Panc1 (cell line): Measurements from ENCODE around the gene SLC35F4. TPM values are rescaled to one million over a fixed set of nuclear protein-coding genes. Genes with fewer than 3 reads are reported as not detected.

ENCODE experiments used
- ATAC-seq: fragments of 200-7000 bp; cut with Tn5 transposase; 2 replicates; pipeline ENCODE4 v1.9.1; 2020; ENCODE audit warnings: mild to moderate bottlenecking, moderate library complexity
- BruUV-seq: library from RNA; stranded (reverse); fragments of 400-500 nt; replicated peaks from 2 replicates; lab custom pipeline; 2021; lab: Mats Ljungman, UMichigan
- CTCF ChIA-PET: fragments of 300-600 bp; sonication (Branson Sonifier 250); formaldehyde crosslinking; loops from one replicate; lab custom pipeline; 2022; ENCODE audit warnings: antibody characterized with exemption; lab: Charles Lee
- POLR2A ChIA-PET: fragments of 300-600 bp; sonication (Branson Sonifier 250); formaldehyde crosslinking; loops from one replicate; lab custom pipeline; 2022; ENCODE audit warnings: antibody characterized with exemption; lab: Charles Lee
- DNase-seq: peaks from one replicate; pipeline ENCODE4 v3.0.0-alpha.2; 2010; ENCODE audit warnings: low read depth, low spot score
- H3K27ac ChIP-seq: 2 replicates; pipeline ENCODE4 v1.5.1; 2011; ENCODE audit warnings: mild to moderate bottlenecking, low read length, inconsistent platforms
- H3K27me3 ChIP-seq: fragments of 200-500 bp; sonication (Bioruptor generic); 2 replicates; pipeline ENCODE4 v1.6.0; 2014; ENCODE audit warnings: low read length, inconsistent platforms; ENCODE audit not compliant: control insufficient read depth, insufficient read depth
- H3K36me3 ChIP-seq: fragments of 200-500 bp; sonication (Bioruptor generic); 2 replicates; pipeline ENCODE4 v1.5.1; 2014; ENCODE audit warnings: inconsistent platforms, mild to moderate bottlenecking, low read length, moderate library complexity; ENCODE audit not compliant: control insufficient read depth, insufficient read depth
- H3K4me1 ChIP-seq: 2 replicates; pipeline ENCODE4 v1.5.1; 2011; ENCODE audit warnings: inconsistent platforms, mild to moderate bottlenecking, low read length, moderate library complexity; ENCODE audit not compliant: control insufficient read depth, insufficient read depth
- H3K4me3 ChIP-seq, 2 experiments: 2 replicates each; pipeline ENCODE4 v1.5.1; 2011 to 2012; ENCODE audit warnings: low read depth in 2 of 2, low read length in 2 of 2, mild to moderate bottlenecking in 2 of 2, inconsistent platforms in 1 of 2, moderate library complexity in 1 of 2
- H3K9me3 ChIP-seq: fragments of 200-500 bp; sonication (Bioruptor generic); 2 replicates; pipeline ENCODE4 v1.5.1; 2014; ENCODE audit warnings: low read depth, mild to moderate bottlenecking, inconsistent platforms, low read length, moderate library complexity; ENCODE audit not compliant: control insufficient read depth, insufficient read depth
- CTCF ChIP-seq: fragments of 450-650 bp; IDR thresholded peaks from 2 replicates; pipeline ENCODE4 v1.5.1; 2017; ENCODE audit warnings: mild to moderate bottlenecking
- POLR2AphosphoS5 ChIP-seq: IDR thresholded peaks from 2 replicates; pipeline ENCODE4 v1.6.1; 2012; ENCODE audit warnings: mild to moderate bottlenecking, low read depth, low read length, moderate library complexity
- REST ChIP-seq, 2 experiments: IDR thresholded peaks; 2 replicates each; pipeline ENCODE4 v1.6.1; 2011 to 2012; ENCODE audit warnings: low read depth in 2 of 2, control low read depth in 1 of 2, low read length in 1 of 2, mild to moderate bottlenecking in 1 of 2, moderate library complexity in 1 of 2; ENCODE audit not compliant: insufficient read depth in 1 of 2
- SIN3A ChIP-seq: IDR thresholded peaks from 2 replicates; pipeline ENCODE4 v1.6.1; 2012; ENCODE audit warnings: low read depth, mild to moderate bottlenecking, low read length, moderate library complexity, borderline replicate concordance; ENCODE audit not compliant: insufficient read depth
- TCF7L2 ChIP-seq: IDR thresholded peaks from 2 replicates; pipeline ENCODE4 v1.6.1; 2011; ENCODE audit warnings: mild to moderate bottlenecking, low read depth, low read length, inconsistent platforms
- in situ Hi-C: cut with HindIII; loops from 2 replicates; pipeline ENCODE4 v1.10.0; 2016; ENCODE audit warnings: low sequenced_read_pairs, low pct_unique_long_range_greater_than_20kb
- intact Hi-C: fragments of 100-400 bp; cut with micrococcal nuclease; formaldehyde crosslinking; loops from one replicate; pipeline ENCODE4 v1.10.0; 2022; ENCODE audit not compliant: unreplicated experiment
- total RNA-seq: library from RNA; stranded (reverse); gene quantifications from one replicate; pipeline ENCODE4 v1.2.1, GENCODE V29; 2021; ENCODE audit not compliant: unreplicated experiment

SLC35F4 gene
- total RNA-seq, 1 experiment from 2014 or later: not detected

- H3K9me3 ChIP-seq: no peaks in the 10 kb centered on the region
- TF ChIP-seq SIN3A: no peak
- no peak for TF ChIP-seq CTCF
- no peak for TF ChIP-seq POLR2AphosphoS5
- no peak for TF ChIP-seq TCF7L2
- no peak for TF ChIP-seq REST (IDR thresholded peaks at IDR 0.05; ENCODE audit: insufficient read depth in 1 of 2, low read depth in 2 of 2, low read length in 1 of 2)
- no peak for DNase-seq
- H3K4me3 ChIP-seq: no peak overlapping the region
- ATAC-seq: no peak
- H3K36me3 ChIP-seq: no peaks in the 10 kb centered on the region
- POLR2A ChIA-PET: no interaction called here
- H3K27me3 ChIP-seq: no peaks in the 10 kb centered on the region
- no TSS peak for BruUV-seq
- intact Hi-C loops: no loop called here
- H3K27ac ChIP-seq: no peak overlapping the region
- in situ Hi-C loops: no loop called here
- H3K4me1 ChIP-seq: no peaks in the 10 kb centered on the region
- CTCF ChIA-PET: no interaction called here
Measured at GRCh38 chr14:57737598-57737997, 128.3 kb downstream of the SLC35F4 start.

- no TSS peak for BruUV-seq
- CTCF ChIA-PET: no interaction called here
- intact Hi-C loops (no loop called here), in situ Hi-C loops (no loop called here)
- Histone ChIP-seq H3K9me3 (no peaks in the 10 kb centered on the region), H3K4me1 (no peaks in the 10 kb centered on the region), H3K36me3 (no peaks in the 10 kb centered on the region), H3K27me3 (no peaks in the 10 kb centered on the region), H3K27ac (no peak overlapping the region), H3K4me3 (no peak overlapping the region)
- DNase-seq (no peak), ATAC-seq (no peak)
- TF ChIP-seq CTCF (no peak), SIN3A (no peak)
- POLR2A ChIA-PET: interaction anchor here (0.6 kb wide), 1 partner anchor 211 kb away, joined by 7 read pairs; no protein-coding TSS in a partner anchor
Measured at GRCh38 chr14:57736391-57736790, 129.5 kb downstream of the SLC35F4 start.
